NCI-H82 treated with DMSO at 0.1 percent for 48 hours (cell line): ENCODE measurements around the gene ABHD6.
"Not testable (repeated sequence)": the region's sequence is repeated elsewhere in the genome, so short reads cannot be mapped to it uniquely, and the experiment has no call there.

Experiments
- DNase-seq: peaks from one replicate; lab custom pipeline; 2025; ENCODE audit not compliant: unreplicated experiment; lab: John Stamatoyannopoulos, UW

Gene ABHD6

GRCh38 chr3:58321791-58322190 is 84.2 kb downstream of the ABHD6 start:
- DNase-seq = no peak

GRCh38 chr3:58322793-58323192 is 85.2 kb downstream of the ABHD6 start:
- no peak for DNase-seq

GRCh38 chr3:58323529-58324390 is 86.2 kb downstream of the ABHD6 start:
- DNase-seq = no peak

- no peak for DNase-seq
Measured at GRCh38 chr3:58324391-58325390, 87.1 kb downstream of the ABHD6 start.

- DNase-seq = no peak
Measured at GRCh38 chr3:58325525-58325992, 88.0 kb downstream of the ABHD6 start.

- no peak for DNase-seq
Measured at GRCh38 chr3:58326267-58326900, 88.8 kb downstream of the ABHD6 start.

GRCh38 chr3:58329150-58329921 is 91.7 kb downstream of the ABHD6 start:
- DNase-seq = no peak

GRCh38 chr3:58329922-58330413 is 92.4 kb downstream of the ABHD6 start:
- no peak for DNase-seq

GRCh38 chr3:58331593-58332152 is 94.1 kb downstream of the ABHD6 start:
- DNase-seq = no peak

- no peak for DNase-seq
Measured at GRCh38 chr3:58332575-58333188, 95.1 kb downstream of the ABHD6 start, which contains the start of gene PXK. Gene PXK (plus strand): TSS chr3:58332892. CDS start chr3:58332989, 97 bp downstream.

- no peak for DNase-seq
Measured at GRCh38 chr3:58333206-58334012, 95.8 kb downstream of the ABHD6 start.

- DNase-seq = no peak
Measured at GRCh38 chr3:58334013-58334321, 96.4 kb downstream of the ABHD6 start.

- no peak for DNase-seq
Measured at GRCh38 chr3:58334506-58334884, 96.9 kb downstream of the ABHD6 start.

GRCh38 chr3:58335652-58335947 is 98.0 kb downstream of the ABHD6 start:
- no peak for DNase-seq

- no peak for DNase-seq
Measured at GRCh38 chr3:58336135-58336882, 98.7 kb downstream of the ABHD6 start.

- no peak for DNase-seq
Measured at GRCh38 chr3:58337190-58337589, 99.6 kb downstream of the ABHD6 start.

GRCh38 chr3:58339146-58339545 is 101.6 kb downstream of the ABHD6 start:
- DNase-seq = not testable (repeated sequence)

GRCh38 chr3:58340594-58341244 is 103.1 kb downstream of the ABHD6 start:
- DNase-seq = no peak
